ENCODE data around the gene CSNK2B. TPM values are rescaled to one million over a fixed set of nuclear protein-coding genes. Genes with fewer than 3 reads are reported as not detected.

The CSNK2B gene
- polyA plus RNA-seq, 1 donor: 196 TPM

DNA sequence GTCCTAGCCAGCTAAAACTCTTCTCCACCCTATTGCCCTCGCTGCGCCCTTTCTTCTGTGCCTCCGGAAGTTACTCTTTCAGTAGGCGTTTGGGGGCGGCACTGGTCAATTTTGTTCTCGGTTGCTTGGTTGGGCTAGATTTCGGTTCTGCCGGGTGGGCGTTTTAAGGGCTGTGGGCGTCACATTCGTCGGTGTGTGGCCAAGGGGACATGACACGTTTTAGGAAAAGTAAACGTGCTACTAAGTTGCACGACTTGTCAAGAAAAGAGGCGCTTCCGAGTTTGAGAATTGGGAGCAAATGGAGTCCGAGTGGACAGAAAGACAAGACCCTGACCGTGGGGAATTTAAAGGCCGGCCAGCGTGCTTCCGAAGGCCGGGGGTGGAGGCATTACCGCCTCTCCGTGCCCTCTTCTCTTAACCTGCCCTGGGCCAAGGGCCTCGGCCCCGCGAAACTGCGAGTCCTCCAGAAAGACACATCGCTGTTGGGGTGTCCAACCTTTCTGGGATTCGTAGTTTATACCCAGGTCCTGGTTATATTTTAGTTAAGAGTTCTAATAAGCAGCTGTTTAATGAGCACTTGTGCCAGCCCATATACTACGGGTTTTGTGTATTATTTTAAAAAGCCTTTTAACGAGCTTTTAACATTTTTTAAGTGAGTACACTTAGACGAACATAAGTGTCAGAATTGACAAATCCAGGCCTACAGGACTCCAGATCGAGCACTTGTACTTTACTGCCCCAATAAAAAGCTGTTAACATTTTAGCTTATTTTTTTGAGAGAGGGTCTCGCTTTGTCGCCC, 12.8 kb upstream of the CSNK2B start:
- H3K36me3 ChIP-seq (ENCODE audit: control insufficient read depth, insufficient read depth, low read length): peaks cover 36% of the 10 kb centered on the region

DNA sequence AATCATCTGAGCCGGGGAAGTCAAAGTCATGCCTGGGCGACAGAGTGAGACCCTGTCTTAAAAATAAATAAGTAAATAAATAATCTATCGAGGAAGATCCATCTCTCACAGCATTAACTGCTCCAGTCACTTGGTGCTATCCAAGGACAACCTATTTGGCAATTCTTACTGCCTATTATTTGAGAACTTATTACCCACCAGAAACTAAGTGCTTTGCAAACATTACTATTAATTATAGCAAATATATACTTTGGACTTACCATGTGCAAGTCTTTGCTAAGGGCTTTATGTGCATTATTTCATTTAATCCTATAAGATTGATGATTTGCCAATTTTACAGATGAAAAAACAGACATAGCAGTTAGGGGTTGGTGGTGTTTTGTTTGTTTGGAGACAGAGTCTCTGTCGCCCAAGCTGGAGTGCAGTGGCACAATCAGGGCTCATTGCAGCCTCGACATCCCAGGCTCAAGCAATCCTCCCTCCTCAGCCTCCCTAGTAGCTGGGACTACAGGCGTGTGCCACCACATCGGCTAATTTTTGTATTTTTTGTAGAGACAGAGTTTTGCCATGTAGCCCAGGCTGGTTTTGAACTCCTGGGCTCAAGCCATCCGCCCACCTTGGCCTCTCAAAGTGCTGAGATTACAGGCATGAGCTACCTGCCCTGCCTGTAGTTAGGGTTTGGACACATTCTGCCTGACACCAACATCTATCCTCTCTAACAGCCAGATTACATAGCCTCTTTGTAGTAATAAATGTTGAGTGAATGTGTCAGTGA, 11.1 kb upstream of the CSNK2B start:
- H3K9me3 ChIP-seq (ENCODE audit: control insufficient read depth, low read depth, low read length): no peaks in the 10 kb centered on the region
- peaks cover 55% of the 10 kb centered on the region for H3K4me1 ChIP-seq (ENCODE audit: control insufficient read depth, insufficient read depth, low read length)
- no peak overlapping the region for H3K4me3 ChIP-seq (ENCODE audit: low read length)
- no peak for DNase-seq
- H3K27ac ChIP-seq (ENCODE audit: low read length): peak overlapping the region; percentile 48
- H3K36me3 ChIP-seq (ENCODE audit: control insufficient read depth, insufficient read depth, low read length): peaks cover 25% of the 10 kb centered on the region
- H3K27me3 ChIP-seq (ENCODE audit: control insufficient read depth, insufficient read depth, low read length): no peaks in the 10 kb centered on the region
- 95% methylated on average over 3 of the region's 8 CpGs for WGBS (ENCODE audit: insufficient coverage, low lambda C conversion rate)

More for the DNA sequence above, 12.8 kb upstream of the CSNK2B start:
- Histone ChIP-seq H3K9me3 (ENCODE audit: control insufficient read depth, low read depth, low read length) (no peaks in the 10 kb centered on the region), H3K27me3 (ENCODE audit: control insufficient read depth, insufficient read depth, low read length) (no peaks in the 10 kb centered on the region), H3K27ac (ENCODE audit: low read length) (peak overlapping the region; percentile 93), H3K4me3 (ENCODE audit: low read length) (peak overlapping the region; percentile 90), H3K4me1 (ENCODE audit: control insufficient read depth, insufficient read depth, low read length) (peaks cover 40% of the 10 kb centered on the region)
- DNase-seq: no peak
- WGBS (ENCODE audit: insufficient coverage, low lambda C conversion rate): 5% methylated on average over 4 of the region's 37 CpGs

DNA sequence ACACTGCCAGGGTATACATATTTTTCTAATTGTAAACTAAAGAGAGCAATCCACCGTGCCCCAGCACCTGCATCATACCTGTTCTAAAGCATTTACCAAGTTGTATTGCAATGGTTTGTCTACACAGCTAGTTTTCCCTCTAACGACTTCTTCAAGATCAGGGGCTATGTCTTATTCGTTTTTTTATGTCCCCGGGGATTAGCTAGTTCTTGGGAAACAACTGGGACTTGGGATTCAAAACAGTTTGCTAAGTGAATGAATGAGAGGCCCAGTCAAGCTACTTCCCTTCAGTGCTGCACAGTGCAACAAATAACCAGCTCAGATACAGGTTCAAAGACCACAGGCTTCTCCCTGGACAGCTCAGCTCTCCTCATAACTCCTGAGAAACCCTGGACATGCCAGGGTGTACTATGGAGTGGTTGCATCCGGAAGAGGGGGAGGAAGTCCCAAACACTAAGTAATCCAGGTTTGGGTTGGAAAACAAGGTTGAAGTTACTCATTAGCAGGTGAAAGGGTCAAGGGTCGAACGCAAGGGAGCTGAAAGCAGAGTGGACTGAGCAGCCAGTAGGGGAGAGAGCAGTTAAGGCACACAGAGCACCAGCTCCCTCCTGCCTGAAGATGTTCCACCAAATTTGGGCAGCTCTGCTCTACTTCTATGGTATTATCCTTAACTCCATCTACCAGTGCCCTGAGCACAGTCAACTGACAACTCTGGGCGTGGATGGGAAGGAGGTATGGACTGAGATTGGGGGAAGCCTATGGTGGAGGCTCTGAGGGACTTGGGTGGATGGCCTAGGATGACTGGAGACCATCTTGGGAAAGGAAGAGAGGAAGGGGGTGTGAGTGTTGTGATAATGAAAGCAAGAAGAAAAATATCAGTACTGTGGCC, 10.3 kb upstream of the CSNK2B start, which contains the start of gene APOM:
Gene APOM (plus strand): TSS at position 546 of the 889 bp plus-strand sequence. CDS start 73 bp downstream, at position 619.
- Histone ChIP-seq H3K36me3 (ENCODE audit: control insufficient read depth, insufficient read depth, low read length) (peaks cover 20% of the 10 kb centered on the region), H3K9me3 (ENCODE audit: control insufficient read depth, low read depth, low read length) (no peaks in the 10 kb centered on the region), H3K27me3 (ENCODE audit: control insufficient read depth, insufficient read depth, low read length) (no peaks in the 10 kb centered on the region), H3K27ac (ENCODE audit: low read length) (peak within 1 kb of the TSS; percentile 48), H3K4me1 (ENCODE audit: control insufficient read depth, insufficient read depth, low read length) (peaks cover 55% of the 10 kb centered on the region), H3K4me3 (ENCODE audit: low read length) (no peak within 1 kb of the TSS)
- WGBS (ENCODE audit: insufficient coverage, low lambda C conversion rate): 40% methylated on average over 1 of the region's 8 CpGs
- peak; percentile 51 to 79 for DNase-seq

DNA sequence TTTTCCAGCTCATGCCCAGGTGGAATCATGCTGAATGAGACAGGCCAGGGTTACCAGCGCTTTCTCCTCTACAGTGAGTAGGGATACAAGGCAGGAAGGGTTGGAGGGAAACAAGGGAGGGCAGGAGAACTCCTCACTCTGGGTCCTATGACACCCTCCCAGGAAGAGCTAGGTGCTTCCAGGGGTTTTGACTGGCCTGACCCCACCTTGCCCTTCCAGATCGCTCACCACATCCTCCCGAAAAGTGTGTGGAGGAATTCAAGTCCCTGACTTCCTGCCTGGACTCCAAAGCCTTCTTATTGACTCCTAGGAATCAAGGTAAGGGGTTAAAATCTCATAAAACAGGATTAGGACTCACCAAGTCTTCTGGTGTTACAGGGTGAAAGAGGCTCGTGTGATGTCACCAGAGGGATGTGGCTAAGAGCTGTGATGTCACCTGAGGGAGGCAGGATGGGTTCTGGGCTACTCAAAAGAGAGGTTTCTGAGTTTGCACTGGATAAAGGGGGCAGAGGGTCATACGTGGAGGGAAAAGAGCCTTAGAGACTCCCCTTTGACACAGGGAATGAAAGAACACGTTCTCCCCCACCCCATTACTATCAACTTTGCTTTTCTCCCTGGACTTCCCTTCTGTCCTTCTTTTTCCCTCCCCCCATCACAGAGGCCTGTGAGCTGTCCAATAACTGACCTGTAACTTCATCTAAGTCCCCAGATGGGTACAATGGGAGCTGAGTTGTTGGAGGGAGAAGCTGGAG, 8.3 kb upstream of the CSNK2B start:
- Histone ChIP-seq H3K36me3 (ENCODE audit: control insufficient read depth, insufficient read depth, low read length) (peaks cover 26% of the 10 kb centered on the region), H3K27ac (ENCODE audit: low read length) (no peak overlapping the region), H3K27me3 (ENCODE audit: control insufficient read depth, insufficient read depth, low read length) (no peaks in the 10 kb centered on the region), H3K9me3 (ENCODE audit: control insufficient read depth, low read depth, low read length) (no peaks in the 10 kb centered on the region), H3K4me1 (ENCODE audit: control insufficient read depth, insufficient read depth, low read length) (peaks cover 57% of the 10 kb centered on the region), H3K4me3 (ENCODE audit: low read length) (no peak overlapping the region)
- whole genome bisulfite sequencing (ENCODE audit: insufficient coverage, low lambda C conversion rate): no CpG with 5 or more reads among the region's 6 CpGs
- no peak for DNase-seq

DNA sequence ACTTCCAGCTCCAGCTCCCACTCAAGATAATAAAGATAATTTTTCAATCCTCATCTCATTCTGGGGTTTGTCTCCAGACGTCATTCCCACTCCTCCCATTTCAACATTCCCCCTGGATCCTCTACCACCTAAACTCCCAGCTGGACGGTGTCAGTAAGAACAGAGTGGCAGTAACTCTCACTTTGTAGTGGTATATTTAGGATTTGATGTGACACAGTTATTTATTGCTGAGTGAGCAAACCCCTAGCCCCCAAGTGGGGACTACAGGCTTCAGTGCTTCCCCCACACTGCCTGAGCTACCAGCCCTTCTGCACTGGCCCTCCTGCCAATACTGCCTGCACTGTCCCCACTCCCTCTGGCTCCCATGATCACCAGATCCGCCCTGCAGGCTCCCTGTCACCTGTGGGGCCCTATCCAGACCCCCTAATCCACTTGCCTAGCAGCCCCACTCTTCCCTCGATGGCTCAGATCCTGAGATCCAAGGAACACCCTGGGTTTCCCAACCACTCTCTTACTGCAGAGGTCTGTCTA, 7.7 kb upstream of the CSNK2B start:
- Histone ChIP-seq H3K4me3 (ENCODE audit: low read length) (peak overlapping the region; percentile 94), H3K9me3 (ENCODE audit: control insufficient read depth, low read depth, low read length) (no peaks in the 10 kb centered on the region), H3K27me3 (ENCODE audit: control insufficient read depth, insufficient read depth, low read length) (no peaks in the 10 kb centered on the region), H3K4me1 (ENCODE audit: control insufficient read depth, insufficient read depth, low read length) (peaks cover 61% of the 10 kb centered on the region), H3K27ac (ENCODE audit: low read length) (no peak overlapping the region), H3K36me3 (ENCODE audit: control insufficient read depth, insufficient read depth, low read length) (peaks cover 27% of the 10 kb centered on the region)
- WGBS (ENCODE audit: insufficient coverage, low lambda C conversion rate): no CpG with 5 or more reads among the region's 4 CpGs
- no peak for DNase-seq

DNA sequence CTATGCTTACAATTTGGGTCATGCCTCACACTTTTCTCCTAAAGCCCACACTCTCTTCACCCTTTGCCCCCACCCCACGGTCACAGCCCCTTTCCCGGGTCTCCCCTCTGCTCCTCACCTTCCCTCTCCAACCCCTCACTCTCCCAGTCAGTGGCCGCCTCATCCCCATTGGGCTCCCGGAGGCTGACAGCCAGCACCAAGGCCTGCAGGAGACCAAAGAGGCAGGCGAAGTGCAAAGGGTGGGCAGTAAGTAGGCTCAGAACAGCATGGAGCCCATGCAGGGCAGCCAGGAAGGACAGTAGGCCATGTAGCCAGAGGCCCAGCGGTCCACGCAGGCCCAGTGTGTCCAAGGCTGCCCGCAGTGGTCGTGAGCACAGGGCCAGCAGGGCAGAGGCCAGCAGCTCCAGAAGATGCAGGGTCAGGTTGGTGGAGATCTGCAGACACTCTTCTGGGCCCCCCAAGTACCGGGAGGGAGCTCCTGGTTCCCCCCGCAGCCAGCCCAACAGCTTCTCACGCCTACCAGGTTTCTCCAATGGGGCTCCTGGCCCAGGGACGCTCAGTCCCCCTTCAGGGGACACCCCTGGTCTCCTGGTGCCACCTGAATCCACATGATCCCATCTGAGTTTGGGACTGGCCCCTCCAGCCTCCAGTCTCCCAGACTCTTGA, 6.8 kb upstream of the CSNK2B start:
- H3K4me1 ChIP-seq (ENCODE audit: control insufficient read depth, insufficient read depth, low read length): peaks cover 59% of the 10 kb centered on the region
- WGBS (ENCODE audit: insufficient coverage, low lambda C conversion rate): no CpG with 5 or more reads among the region's 13 CpGs
- peak overlapping the region; percentile 94 for H3K4me3 ChIP-seq (ENCODE audit: low read length)
- DNase-seq: no peak
- H3K36me3 ChIP-seq (ENCODE audit: control insufficient read depth, insufficient read depth, low read length): peaks cover 30% of the 10 kb centered on the region
- H3K9me3 ChIP-seq (ENCODE audit: control insufficient read depth, low read depth, low read length): no peaks in the 10 kb centered on the region
- H3K27ac ChIP-seq (ENCODE audit: low read length): no peak overlapping the region
- no peaks in the 10 kb centered on the region for H3K27me3 ChIP-seq (ENCODE audit: control insufficient read depth, insufficient read depth, low read length)

DNA sequence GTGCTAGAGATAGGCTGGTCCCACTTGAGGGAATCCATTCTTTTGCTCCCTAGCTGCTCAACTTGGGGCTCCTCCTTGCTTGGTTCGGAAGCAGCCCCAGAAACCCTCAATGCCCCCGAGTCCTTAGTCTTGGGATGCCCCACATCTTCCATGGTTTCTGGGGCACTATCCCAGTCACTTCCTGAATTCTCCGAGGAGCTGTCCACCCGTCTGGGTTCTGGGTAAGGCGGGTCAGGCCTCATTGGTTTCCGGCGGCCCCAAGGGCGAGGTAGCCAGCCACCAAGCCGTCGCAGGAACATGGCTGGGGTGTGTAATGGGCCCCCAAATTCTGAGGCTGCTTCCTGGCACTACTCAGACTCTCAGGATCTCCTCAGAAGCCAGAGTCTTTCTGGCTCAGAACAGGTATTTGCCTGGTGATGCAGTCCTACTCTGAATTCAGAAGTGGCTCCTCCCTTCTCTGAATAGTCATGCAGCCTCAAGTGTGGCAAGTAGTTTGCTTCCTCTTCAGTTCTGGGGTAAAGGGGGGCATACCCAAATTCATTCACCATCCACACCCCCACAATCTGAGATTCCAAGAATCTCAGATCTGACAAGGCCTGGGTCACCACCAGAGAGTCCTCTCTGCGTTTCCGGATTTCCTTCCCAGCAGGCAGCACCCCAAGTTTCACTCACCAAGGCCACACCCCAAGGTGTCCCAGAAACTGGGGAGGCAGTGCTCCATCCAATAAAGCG, 6.1 kb upstream of the CSNK2B start:
- no CpG with 5 or more reads among the region's 13 CpGs for WGBS (ENCODE audit: insufficient coverage, low lambda C conversion rate)
- peak overlapping the region; percentile 91 for H3K27ac ChIP-seq (ENCODE audit: low read length)
- peak overlapping the region; percentile 94 for H3K4me3 ChIP-seq (ENCODE audit: low read length)
- no peaks in the 10 kb centered on the region for H3K9me3 ChIP-seq (ENCODE audit: control insufficient read depth, low read depth, low read length)
- H3K4me1 ChIP-seq (ENCODE audit: control insufficient read depth, insufficient read depth, low read length): peaks cover 53% of the 10 kb centered on the region
- H3K27me3 ChIP-seq (ENCODE audit: control insufficient read depth, insufficient read depth, low read length): no peaks in the 10 kb centered on the region
- H3K36me3 ChIP-seq (ENCODE audit: control insufficient read depth, insufficient read depth, low read length): peaks cover 30% of the 10 kb centered on the region
- DNase-seq: peak in 1 of 2 donors; percentile 54

DNA sequence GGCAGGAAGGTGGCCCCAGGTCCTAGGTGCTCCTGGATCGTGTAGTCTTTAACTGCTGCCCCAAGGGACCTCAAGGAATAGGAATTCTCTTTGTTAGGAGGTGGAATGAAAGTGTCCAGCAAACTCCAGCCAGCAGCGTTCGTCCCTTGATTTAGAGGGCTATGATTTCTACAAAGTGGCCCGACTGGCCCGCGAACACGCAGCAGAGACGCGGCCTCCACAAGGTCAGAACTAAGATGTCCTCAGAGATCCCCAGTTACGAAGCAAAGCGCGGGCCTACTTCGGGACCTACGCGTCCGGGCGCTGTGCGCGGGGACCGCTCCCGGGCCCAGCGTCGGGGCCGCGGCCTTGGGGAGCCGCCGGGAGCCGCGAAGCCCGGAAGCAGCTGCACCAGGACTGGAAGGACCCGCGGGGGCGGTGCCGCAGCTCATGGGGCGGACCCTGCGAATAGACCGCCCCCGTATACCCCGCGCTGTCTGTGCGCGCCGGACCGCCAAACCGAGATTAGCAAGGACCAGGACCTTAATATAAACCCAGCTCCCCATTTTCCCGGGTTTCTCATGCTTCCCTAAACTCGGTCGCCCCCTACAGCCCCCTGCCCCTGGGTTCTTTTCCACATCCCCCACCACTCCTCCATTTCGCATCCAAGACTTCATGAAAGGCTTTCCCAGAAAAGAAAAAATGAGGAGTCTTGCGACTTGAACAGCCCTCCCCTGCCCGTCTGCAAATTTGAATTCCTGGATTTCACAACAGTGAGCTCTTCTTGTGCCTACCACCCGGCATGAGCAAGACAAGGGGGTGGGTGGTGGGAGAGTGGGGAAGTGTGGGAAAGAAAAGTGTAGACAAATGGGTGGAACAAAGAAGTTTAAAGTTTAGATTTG, 5.3 kb upstream of the CSNK2B start, which contains the start of gene C6orf47:
Gene C6orf47 (minus strand): TSS at position 398 of the 881 bp plus-strand sequence. CDS start 831 bp downstream, outside the sequence.
- peak; percentile 83 to 87 for DNase-seq
- Histone ChIP-seq H3K27ac (ENCODE audit: low read length) (peak within 1 kb of the TSS; percentile 91), H3K36me3 (ENCODE audit: control insufficient read depth, insufficient read depth, low read length) (peaks cover 30% of the 10 kb centered on the region), H3K4me1 (ENCODE audit: control insufficient read depth, insufficient read depth, low read length) (peaks cover 45% of the 10 kb centered on the region), H3K4me3 (ENCODE audit: low read length) (peak within 1 kb of the TSS; percentile 94), H3K27me3 (ENCODE audit: control insufficient read depth, insufficient read depth, low read length) (no peaks in the 10 kb centered on the region), H3K9me3 (ENCODE audit: control insufficient read depth, low read depth, low read length) (no peaks in the 10 kb centered on the region)
- no CpG with 5 or more reads among the region's 52 CpGs for WGBS (ENCODE audit: insufficient coverage, low lambda C conversion rate)
